Panc1 (cell line): ENCODE measurements around the gene TNPO2.

Experiments
- CTCF ChIP-seq: fragments of 450-650 bp; IDR thresholded peaks from 2 replicates; pipeline ENCODE4 v1.5.1; 2017; ENCODE audit warnings: mild to moderate bottlenecking
- POLR2AphosphoS5 ChIP-seq: IDR thresholded peaks from 2 replicates; pipeline ENCODE4 v1.6.1; 2012; ENCODE audit warnings: mild to moderate bottlenecking, low read depth, low read length, moderate library complexity
- REST ChIP-seq, 2 experiments: IDR thresholded peaks; 2 replicates each; pipeline ENCODE4 v1.6.1; 2011 to 2012; ENCODE audit warnings: low read depth in 2 of 2, control low read depth in 1 of 2, low read length in 1 of 2, mild to moderate bottlenecking in 1 of 2, moderate library complexity in 1 of 2; ENCODE audit not compliant: insufficient read depth in 1 of 2
- SIN3A ChIP-seq: IDR thresholded peaks from 2 replicates; pipeline ENCODE4 v1.6.1; 2012; ENCODE audit warnings: low read depth, mild to moderate bottlenecking, low read length, moderate library complexity, borderline replicate concordance; ENCODE audit not compliant: insufficient read depth
- TCF7L2 ChIP-seq: IDR thresholded peaks from 2 replicates; pipeline ENCODE4 v1.6.1; 2011; ENCODE audit warnings: mild to moderate bottlenecking, low read depth, low read length, inconsistent platforms

GRCh38 chr19:12722566-12723380 lies 959 bp downstream of the TNPO2 start:
- peak; percentile 89 for TF ChIP-seq POLR2AphosphoS5
- no peak for TF ChIP-seq CTCF
- 0 out of 2 replicates have a peak, but pooled peaks have one; percentile 68 for TF ChIP-seq SIN3A
- TF ChIP-seq REST (IDR thresholded peaks at IDR 0.05; ENCODE audit: insufficient read depth in 1 of 2, low read depth in 2 of 2, low read length in 1 of 2): no peak
- TF ChIP-seq TCF7L2: peak; percentile 86
